ENCODE data around the gene SLC45A1. TPM values are rescaled to one million over a fixed set of nuclear protein-coding genes. Genes with fewer than 3 reads are reported as not detected.

The SLC45A1 gene
- total RNA-seq, 6 donors from 2014 or later: 0.91 to 1.4 (median 1.0) TPM; not detected in 2

GRCh38 chr1:8349473-8349865 is 31.6 kb downstream of the SLC45A1 start:
- no peak overlapping the region for H3K4me3 ChIP-seq
- TF ChIP-seq CTCF (IDR thresholded peaks at IDR 0.05) (no peak), POLR2AphosphoS5 (IDR thresholded peaks at IDR 0.05) (no peak), EP300 (IDR thresholded peaks at IDR 0.05) (no peak), POLR2A (IDR thresholded peaks at IDR 0.05) (no peak)
- no peaks in the 10 kb centered on the region for H3K27me3 ChIP-seq
- WGBS, 2 donors: 88 to 91% methylated on average over 8 to 9 of the region's 9 CpGs
- H3K36me3 ChIP-seq: peaks cover 0 to 15% (median 12%) of the 10 kb centered on the region in 4 donors
- no peak for ATAC-seq (ENCODE audit: low FRiP score in 2 of 2)
- DNase-seq: peak in 1 of 2 donors; percentile 36
- no peaks in the 10 kb centered on the region for H3K9me3 ChIP-seq
- peak overlapping the region in 2 of 4 donors; percentile 27 to 53 for H3K27ac ChIP-seq
- peaks cover 17 to 28% (median 20%) of the 10 kb centered on the region in 4 donors for H3K4me1 ChIP-seq

GRCh38 chr1:8349961-8350360 is 32.0 kb downstream of the SLC45A1 start:
- 63 to 86% methylated on average over 11 to 14 of the region's 14 CpGs for WGBS, 2 donors
- peaks cover 17 to 28% (median 20%) of the 10 kb centered on the region in 4 donors for H3K4me1 ChIP-seq
- H3K27ac ChIP-seq: peak overlapping the region in 2 of 4 donors; percentile 27 to 53
- TF ChIP-seq CTCF (IDR thresholded peaks at IDR 0.05) (no peak), POLR2AphosphoS5 (IDR thresholded peaks at IDR 0.05) (no peak), POLR2A (IDR thresholded peaks at IDR 0.05) (no peak), EP300 (IDR thresholded peaks at IDR 0.05) (no peak)
- no peaks in the 10 kb centered on the region for H3K9me3 ChIP-seq
- no peak overlapping the region for H3K4me3 ChIP-seq
- H3K36me3 ChIP-seq: peaks cover under 1 to 20% (median 17%) of the 10 kb centered on the region in 4 donors
- no peaks in the 10 kb centered on the region for H3K27me3 ChIP-seq
- DNase-seq: peak in 1 of 2 donors; percentile 67
- peak in 1 of 2 donors; percentile 11 for ATAC-seq (ENCODE audit: low FRiP score in 2 of 2)

- no peaks in the 10 kb centered on the region for H3K9me3 ChIP-seq
- peak in 1 of 2 donors; percentile 70 for DNase-seq
- peaks cover 10 to 32% (median 28%) of the 10 kb centered on the region in 4 donors for H3K36me3 ChIP-seq
- no peak overlapping the region for H3K4me3 ChIP-seq
- no peak for ATAC-seq (ENCODE audit: low FRiP score in 2 of 2)
- H3K27ac ChIP-seq: peak overlapping the region in 2 of 4 donors; percentile 5 to 88
- H3K27me3 ChIP-seq: no peaks in the 10 kb centered on the region
- WGBS, 2 donors: 92 to 93% methylated on average over 14 to 21 of the region's 24 CpGs
- TF ChIP-seq CTCF (IDR thresholded peaks at IDR 0.05) (no peak), POLR2A (IDR thresholded peaks at IDR 0.05) (no peak), POLR2AphosphoS5 (IDR thresholded peaks at IDR 0.05) (no peak), EP300 (IDR thresholded peaks at IDR 0.05) (no peak)
- peaks cover 17 to 28% (median 20%) of the 10 kb centered on the region in 4 donors for H3K4me1 ChIP-seq
Measured at GRCh38 chr1:8350914-8351684, 33.2 kb downstream of the SLC45A1 start.

- TF ChIP-seq POLR2A (IDR thresholded peaks at IDR 0.05): no peak
- peak; percentile 43 to 65 (median 57) for TF ChIP-seq CTCF (IDR thresholded peaks at IDR 0.05)
- no peak for TF ChIP-seq EP300 (IDR thresholded peaks at IDR 0.05)
- ATAC-seq (ENCODE audit: low FRiP score in 2 of 2): no peak
- Histone ChIP-seq H3K9me3 (no peaks in the 10 kb centered on the region), H3K27me3 (no peaks in the 10 kb centered on the region), H3K27ac (peak overlapping the region; percentile 23 to 88 (median 62)), H3K4me1 (peaks cover 17 to 28% (median 20%) of the 10 kb centered on the region in 4 donors), H3K36me3 (peaks cover 17 to 39% (median 36%) of the 10 kb centered on the region in 4 donors), H3K4me3 (no peak overlapping the region)
- DNase-seq: peak in 1 of 2 donors; percentile 54
- 67 to 74% methylated on average over 8 to 13 of the region's 13 CpGs for WGBS, 2 donors
Measured at GRCh38 chr1:8351693-8352470, 34.0 kb downstream of the SLC45A1 start.

Data from upper lobe of left lung (tissue), 6 donors.